Measurements from ENCODE around the gene CCL7.

Gene CCL7

GRCh38 chr17:34248511-34249024, 21.5 kb upstream of the CCL7 start:
- Mint-ChIP-seq H3K27me3 (ENCODE audit: low read depth, poor library complexity) (peaks cover 15% of the 10 kb centered on the region), H3K4me3 (no peak overlapping the region), H3K27ac (no peak overlapping the region), H3K9me3 (no peaks in the 10 kb centered on the region), H3K36me3 (ENCODE audit: low read depth) (no peaks in the 10 kb centered on the region), H3K4me1 (peaks cover 11% of the 10 kb centered on the region)
- TF ChIP-seq CTCF (IDR thresholded peaks at IDR 0.05), result no peak
- no peak for DNase-seq

- Mint-ChIP-seq H3K4me3 (no peak overlapping the region), H3K9me3 (no peaks in the 10 kb centered on the region), H3K27me3 (ENCODE audit: low read depth, poor library complexity) (peaks cover 19% of the 10 kb centered on the region), H3K36me3 (ENCODE audit: low read depth) (no peaks in the 10 kb centered on the region), H3K4me1 (peaks cover 11% of the 10 kb centered on the region), H3K27ac (no peak overlapping the region)
- no peak for TF ChIP-seq CTCF (IDR thresholded peaks at IDR 0.05)
- DNase-seq, result no peak
Observed at GRCh38 chr17:34249061-34249460, 21.0 kb upstream of the CCL7 start.

- TF ChIP-seq CTCF (IDR thresholded peaks at IDR 0.05), result no peak
- H3K27ac Mint-ChIP-seq, result no peak overlapping the region
- H3K27me3 Mint-ChIP-seq (ENCODE audit: low read depth, poor library complexity), result peaks cover 22% of the 10 kb centered on the region
- H3K4me3 Mint-ChIP-seq, result no peak overlapping the region
- DNase-seq, result no peak
- peaks cover 11% of the 10 kb centered on the region for H3K4me1 Mint-ChIP-seq
- no peaks in the 10 kb centered on the region for H3K36me3 Mint-ChIP-seq (ENCODE audit: low read depth)
- H3K9me3 Mint-ChIP-seq, result no peaks in the 10 kb centered on the region
Observed at GRCh38 chr17:34249478-34249877, 20.5 kb upstream of the CCL7 start.

- H3K4me1 Mint-ChIP-seq, result peaks cover 20% of the 10 kb centered on the region
- no peaks in the 10 kb centered on the region for H3K9me3 Mint-ChIP-seq
- H3K27ac Mint-ChIP-seq, result no peak overlapping the region
- H3K27me3 Mint-ChIP-seq (ENCODE audit: low read depth, poor library complexity), result peaks cover 28% of the 10 kb centered on the region
- H3K36me3 Mint-ChIP-seq (ENCODE audit: low read depth), result no peaks in the 10 kb centered on the region
- no peak for DNase-seq
- H3K4me3 Mint-ChIP-seq, result no peak overlapping the region
- TF ChIP-seq CTCF (IDR thresholded peaks at IDR 0.05), result no peak
Observed at GRCh38 chr17:34251186-34251585, 18.8 kb upstream of the CCL7 start.

GRCh38 chr17:34252095-34252443, 18.0 kb upstream of the CCL7 start:
- no peak overlapping the region for H3K4me3 Mint-ChIP-seq
- peaks cover 20% of the 10 kb centered on the region for H3K4me1 Mint-ChIP-seq

More at GRCh38 chr17:34252095-34252443, 18.0 kb upstream of the CCL7 start:
- H3K9me3 Mint-ChIP-seq, result no peaks in the 10 kb centered on the region
- no peak for TF ChIP-seq CTCF (IDR thresholded peaks at IDR 0.05)
- no peak for DNase-seq
- H3K27ac Mint-ChIP-seq, result no peak overlapping the region
- peaks cover 29% of the 10 kb centered on the region for H3K27me3 Mint-ChIP-seq (ENCODE audit: low read depth, poor library complexity)
- no peaks in the 10 kb centered on the region for H3K36me3 Mint-ChIP-seq (ENCODE audit: low read depth)
